ENCODE data around the gene ZBTB17.

- TF ChIP-seq CTCF (conservative IDR thresholded peaks at IDR 0.05; ENCODE audit: low read depth in 2 of 2) (no peak), CREB1 (CRISPR knock-in tag; IDR thresholded peaks at IDR 0.05; ENCODE audit: low read depth) (no peak), POLR2AphosphoS5 (IDR thresholded peaks at IDR 0.05; ENCODE audit: low read depth) (no peak), STAT1 (IDR thresholded peaks at IDR 0.05; ENCODE audit: unreplicated experiment) (no peak), REST (IDR thresholded peaks at IDR 0.05; ENCODE audit: unreplicated experiment) (no peak), ETS1 (IDR thresholded peaks at IDR 0.05) (no peak), EZH2 (IDR thresholded peaks at IDR 0.05; ENCODE audit: low read depth, unreplicated experiment) (no peak), EZH2phosphoT487 (IDR thresholded peaks at IDR 0.05; ENCODE audit: unreplicated experiment) (no peak)
These were observed 73.0 kb downstream of the ZBTB17 start for GRCh38 chr1:15902882-15903281.

Measured in GM23338 (cell line).